Liver (tissue), 3 donors: ENCODE data around the gene MAP6D1.

ENCODE experiments used
- ATF3 ChIP-seq: IDR thresholded peaks from 2 replicates; pipeline ENCODE4 v1.6.1; 2016; ENCODE audit warnings: antibody characterized with exemption
- CTCF ChIP-seq: fragments of 150-350 bp; IDR thresholded peaks from 2 replicates; pipeline ENCODE4 v1.5.1; 2017; ENCODE audit warnings: improper control_type of control experiment, low read depth, low read length; ENCODE audit not compliant: missing input control
- EGR1 ChIP-seq, 2 donors: IDR thresholded peaks; 2 replicates each; pipeline ENCODE4 v1.6.1; 2016 to 2018; ENCODE audit warnings: antibody characterized with exemption in 2 of 2, low read depth in 2 of 2
- TAF1 ChIP-seq: conservative IDR thresholded peaks from 2 replicates; pipeline ENCODE4 v1.6.1; 2016; ENCODE audit warnings: antibody characterized with exemption, mild to moderate bottlenecking
- TF ChIP-seq, protein P1 (sequence below): IDR thresholded peaks from 2 replicates; pipeline ENCODE4 v1.6.1; 2016; ENCODE audit warnings: antibody characterized with exemption, mild to moderate bottlenecking
- donor health status: healthy.
- donor health status: healthy.

DNA sequence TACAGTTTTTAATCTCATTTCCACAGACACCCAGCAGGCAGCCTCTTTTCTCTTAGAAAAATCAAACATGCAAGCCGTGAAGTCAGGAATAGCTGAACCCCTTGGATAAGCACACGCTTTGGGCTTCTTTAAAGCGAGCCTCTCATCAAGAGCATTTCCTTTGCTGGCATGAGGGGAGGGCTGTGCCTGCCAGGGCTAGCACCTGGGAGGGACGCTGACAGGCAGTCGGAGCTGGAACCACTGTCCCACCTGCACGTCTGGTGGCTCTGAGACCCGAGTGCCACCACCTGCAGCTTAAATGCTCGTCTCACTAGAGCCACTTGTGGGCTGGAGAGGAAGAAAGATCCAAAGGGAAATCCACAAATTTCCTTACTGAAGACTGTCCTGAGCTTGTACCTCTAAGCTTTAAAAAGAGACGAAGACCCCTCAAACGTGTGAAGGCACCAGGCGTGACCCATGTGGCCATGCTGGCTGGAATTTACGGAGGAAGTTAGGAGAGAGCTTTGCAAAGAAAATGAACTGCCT lies 9.4 kb downstream of the MAP6D1 start:
- no peak for TF ChIP-seq CTCF
- no peak for TF ChIP-seq EGR1 (IDR thresholded peaks at IDR 0.05; ENCODE audit: low read depth in 2 of 2)
- no peak for TF ChIP-seq TAF1
- no peak for TF ChIP-seq ATF3
- TF ChIP-seq, protein P1, sequence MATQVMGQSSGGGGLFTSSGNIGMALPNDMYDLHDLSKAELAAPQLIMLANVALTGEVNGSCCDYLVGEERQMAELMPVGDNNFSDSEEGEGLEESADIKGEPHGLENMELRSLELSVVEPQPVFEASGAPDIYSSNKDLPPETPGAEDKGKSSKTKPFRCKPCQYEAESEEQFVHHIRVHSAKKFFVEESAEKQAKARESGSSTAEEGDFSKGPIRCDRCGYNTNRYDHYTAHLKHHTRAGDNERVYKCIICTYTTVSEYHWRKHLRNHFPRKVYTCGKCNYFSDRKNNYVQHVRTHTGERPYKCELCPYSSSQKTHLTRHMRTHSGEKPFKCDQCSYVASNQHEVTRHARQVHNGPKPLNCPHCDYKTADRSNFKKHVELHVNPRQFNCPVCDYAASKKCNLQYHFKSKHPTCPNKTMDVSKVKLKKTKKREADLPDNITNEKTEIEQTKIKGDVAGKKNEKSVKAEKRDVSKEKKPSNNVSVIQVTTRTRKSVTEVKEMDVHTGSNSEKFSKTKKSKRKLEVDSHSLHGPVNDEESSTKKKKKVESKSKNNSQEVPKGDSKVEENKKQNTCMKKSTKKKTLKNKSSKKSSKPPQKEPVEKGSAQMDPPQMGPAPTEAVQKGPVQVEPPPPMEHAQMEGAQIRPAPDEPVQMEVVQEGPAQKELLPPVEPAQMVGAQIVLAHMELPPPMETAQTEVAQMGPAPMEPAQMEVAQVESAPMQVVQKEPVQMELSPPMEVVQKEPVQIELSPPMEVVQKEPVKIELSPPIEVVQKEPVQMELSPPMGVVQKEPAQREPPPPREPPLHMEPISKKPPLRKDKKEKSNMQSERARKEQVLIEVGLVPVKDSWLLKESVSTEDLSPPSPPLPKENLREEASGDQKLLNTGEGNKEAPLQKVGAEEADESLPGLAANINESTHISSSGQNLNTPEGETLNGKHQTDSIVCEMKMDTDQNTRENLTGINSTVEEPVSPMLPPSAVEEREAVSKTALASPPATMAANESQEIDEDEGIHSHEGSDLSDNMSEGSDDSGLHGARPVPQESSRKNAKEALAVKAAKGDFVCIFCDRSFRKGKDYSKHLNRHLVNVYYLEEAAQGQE, result no peak
